GM12892 (cell line): ENCODE results near the gene EFL1.

ENCODE experiments used
- POLR2A ChIP-seq: IDR thresholded peaks from 2 replicates; pipeline ENCODE4 v1.6.1; 2011; ENCODE audit warnings: low read depth, low read length, control low read depth
- POLR2AphosphoS5 ChIP-seq: IDR thresholded peaks from 2 replicates; pipeline ENCODE4 v1.6.1; 2011; ENCODE audit warnings: low read depth, low read length, control low read depth
- TAF1 ChIP-seq: IDR thresholded peaks from 2 replicates; pipeline ENCODE4 v1.6.1; 2011; ENCODE audit warnings: low read depth, mild to moderate bottlenecking, control low read depth, low read length, borderline replicate concordance

DNA sequence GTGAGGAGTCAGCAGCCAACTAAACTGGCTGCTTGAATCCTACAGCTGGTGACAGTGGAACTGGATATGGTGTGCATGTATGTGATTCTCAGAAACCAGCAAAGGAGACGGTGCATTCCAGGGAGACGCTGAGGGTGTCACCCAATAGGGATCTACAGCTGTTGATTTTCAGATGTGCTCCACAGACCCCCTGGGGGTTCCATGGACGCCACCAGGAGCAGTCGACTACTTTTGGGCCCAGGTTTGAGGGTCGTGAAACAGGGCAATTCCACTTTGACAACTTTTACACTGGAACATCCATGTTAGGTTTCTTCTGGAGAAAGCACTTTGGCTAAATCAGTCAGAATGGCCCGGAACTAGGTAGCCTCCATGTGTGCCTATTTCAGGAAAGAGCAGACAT, 145.2 kb downstream of the EFL1 start:
- TF ChIP-seq POLR2AphosphoS5 (no peak), POLR2A (no peak), TAF1 (no peak)
